Vagina (tissue), 2 donors: ENCODE measurements around the gene CYP27C1. TPM values are rescaled to one million over a fixed set of nuclear protein-coding genes. Genes with fewer than 3 reads are reported as not detected.
"Not testable (repeated sequence)": the region's sequence is repeated elsewhere in the genome, so short reads cannot be mapped to it uniquely, and the experiment has no call there.

Experiments
- DNase-seq, 2 donors: peaks; one replicate each; pipeline ENCODE4 v3.0.0-alpha.2; 2017; ENCODE audit errors: extremely low spot score in 2 of 2
- H3K27ac ChIP-seq: fragments of 200-600 bp; sonication (generic); one replicate; pipeline ENCODE4 v1.5.1; 2019
- H3K27me3 ChIP-seq: fragments of 200-600 bp; sonication (generic); one replicate; pipeline ENCODE4 v1.5.1; 2019
- H3K36me3 ChIP-seq, 2 donors: fragments of 200-600 bp; sonication (generic); one replicate each; pipeline ENCODE4 v1.5.1; 2017 to 2019
- H3K4me1 ChIP-seq: fragments of 200-600 bp; sonication (generic); one replicate; pipeline ENCODE4 v1.5.1; 2019
- H3K4me3 ChIP-seq, 2 donors: fragments of 200-600 bp; sonication (generic); 1 replicate in 1 of 2; 2 replicates in 1 of 2; pipeline ENCODE4 v1.5.1; 2016 to 2019
- H3K9me3 ChIP-seq: fragments of 200-600 bp; sonication (generic); one replicate; pipeline ENCODE4 v1.5.1; 2019
- CTCF ChIP-seq, 3 experiments: fragments of 450-650 bp in 2 of 3; fragments of 200-600 bp in 1 of 3; sonication (generic) in 1 of 3; IDR thresholded peaks; one replicate each; pipeline ENCODE4 v1.5.1; 2017 to 2019; ENCODE audit warnings: antibody characterized with exemption in 3 of 3, mild to moderate bottlenecking in 2 of 3, moderate library complexity in 2 of 3
- POLR2A ChIP-seq, 2 donors: fragments of 450-650 bp; IDR thresholded peaks; one replicate each; pipeline ENCODE4 v1.6.1; 2017; ENCODE audit warnings: antibody characterized with exemption in 2 of 2, mild to moderate bottlenecking in 2 of 2, moderate library complexity in 2 of 2
- POLR2AphosphoS5 ChIP-seq, 2 donors: sonication (generic); formaldehyde crosslinking; IDR thresholded peaks; one replicate each; pipeline ENCODE4 v1.9.0; 2017; ENCODE audit warnings: antibody characterized with exemption in 2 of 2, mild to moderate bottlenecking in 2 of 2, low read depth in 1 of 2; ENCODE audit not compliant: insufficient read depth in 1 of 2
- intact Hi-C: fragments of 100-400 bp; cut with DNase I; formaldehyde crosslinking; loops from one replicate; pipeline ENCODE4 v1.15.1; 2023
- total RNA-seq: library from RNA; depleted of rRNA; stranded (reverse); fragments of >200 nt; gene quantifications from one replicate; pipeline ENCODE4 v1.2.3, GENCODE V29; 2016

CYP27C1 gene
- total RNA-seq, 1 donor from 2014 or later: 3.2 TPM

GRCh38 chr2:127226520-127227263 is 6.6 kb upstream of the CYP27C1 start:
- Histone ChIP-seq H3K27ac (no peak overlapping the region), H3K4me1 (peaks cover 12% of the 10 kb centered on the region), H3K9me3 (no peaks in the 10 kb centered on the region), H3K27me3 (no peaks in the 10 kb centered on the region), H3K36me3 (no peaks in the 10 kb centered on the region), H3K4me3 (peak overlapping the region in 1 of 2 donors; percentile 4)
- TF ChIP-seq POLR2AphosphoS5 (IDR thresholded peaks at IDR 0.05; ENCODE audit: insufficient read depth in 1 of 2, low read depth in 1 of 2): no peak
- TF ChIP-seq POLR2A (IDR thresholded peaks at IDR 0.05): no peak
- no peak for TF ChIP-seq CTCF (IDR thresholded peaks at IDR 0.05)
- DNase-seq: no peak
- intact Hi-C loops: no loop called here

- no peak for DNase-seq
- H3K27ac ChIP-seq: no peak overlapping the region
- H3K9me3 ChIP-seq: no peaks in the 10 kb centered on the region
- intact Hi-C loops: no loop called here
- H3K4me1 ChIP-seq: peaks cover 12% of the 10 kb centered on the region
- TF ChIP-seq POLR2AphosphoS5 (IDR thresholded peaks at IDR 0.05; ENCODE audit: insufficient read depth in 1 of 2, low read depth in 1 of 2): no peak
- H3K4me3 ChIP-seq: peak overlapping the region in 1 of 2 donors; percentile 4
- no peaks in the 10 kb centered on the region for H3K36me3 ChIP-seq
- H3K27me3 ChIP-seq: no peaks in the 10 kb centered on the region
Observed at GRCh38 chr2:127226132-127226519, 6.0 kb upstream of the CYP27C1 start.

- intact Hi-C loops: no loop called here
Observed at GRCh38 chr2:127225186-127225960, 5.3 kb upstream of the CYP27C1 start.

GRCh38 chr2:127224135-127224534 is 4.0 kb upstream of the CYP27C1 start:
- H3K27me3 ChIP-seq, H3K27ac ChIP-seq, H3K36me3 ChIP-seq, H3K9me3 ChIP-seq, H3K4me3 ChIP-seq, intact Hi-C loops, DNase-seq: not testable (repeated sequence)
- H3K4me1 ChIP-seq: peaks cover 26% of the 10 kb centered on the region

More at GRCh38 chr2:127225186-127225960, 5.3 kb upstream of the CYP27C1 start:
- Histone ChIP-seq H3K4me1 (peaks cover 17% of the 10 kb centered on the region), H3K27ac (no peak overlapping the region), H3K9me3 (no peaks in the 10 kb centered on the region), H3K27me3 (no peaks in the 10 kb centered on the region), H3K4me3 (no peak overlapping the region), H3K36me3 (no peaks in the 10 kb centered on the region)
- no peak for DNase-seq
- TF ChIP-seq POLR2AphosphoS5 (IDR thresholded peaks at IDR 0.05; ENCODE audit: insufficient read depth in 1 of 2, low read depth in 1 of 2) (no peak), CTCF (IDR thresholded peaks at IDR 0.05) (no peak), POLR2A (IDR thresholded peaks at IDR 0.05) (no peak)

GRCh38 chr2:127220768-127221527 is 849 bp upstream of the CYP27C1 start:
- H3K27me3 ChIP-seq: no peaks in the 10 kb centered on the region
- peak overlapping the region in 1 of 2 donors; percentile 60 for H3K4me3 ChIP-seq
- intact Hi-C loops: no loop called here
- no peak for TF ChIP-seq POLR2A (IDR thresholded peaks at IDR 0.05)
- TF ChIP-seq CTCF (IDR thresholded peaks at IDR 0.05): no peak
- no peak for TF ChIP-seq POLR2AphosphoS5 (IDR thresholded peaks at IDR 0.05; ENCODE audit: insufficient read depth in 1 of 2, low read depth in 1 of 2)
- no peaks in the 10 kb centered on the region for H3K36me3 ChIP-seq
- H3K27ac ChIP-seq: peak overlapping the region; percentile 57
- H3K9me3 ChIP-seq: no peaks in the 10 kb centered on the region
- DNase-seq: no peak
- H3K4me1 ChIP-seq: peaks cover 40% of the 10 kb centered on the region
